ENCODE data around the gene QKI. TPM values are rescaled to one million over a fixed set of nuclear protein-coding genes. Genes with fewer than 3 reads are reported as not detected.

QKI gene
- total and polyA plus RNA-seq, 10 of the 15 experiments (the other 5 are each of a cell fraction or from before 2014, with no cell fraction given): 4.7 to 72.5 (median 38.9) TPM

DNA sequence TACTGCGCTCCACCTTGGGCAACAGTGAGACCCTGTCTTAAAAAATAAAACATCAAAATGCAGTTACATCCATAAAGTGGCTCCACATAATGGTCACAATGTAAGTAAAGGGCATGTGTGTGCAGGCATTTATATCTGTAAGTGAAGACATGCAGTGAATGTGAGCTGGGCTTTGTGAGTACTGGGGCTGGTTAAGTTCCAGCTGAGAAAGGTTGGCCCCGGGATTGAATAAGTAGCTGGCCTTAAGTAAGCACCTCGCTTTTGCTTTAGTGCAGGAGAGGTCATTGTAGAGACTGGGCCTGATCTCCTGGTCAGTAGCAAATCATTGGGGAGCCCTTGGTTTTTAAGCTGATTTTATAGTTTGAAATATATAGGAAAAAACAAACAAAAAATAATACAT is 8.0 kb downstream of the QKI start:
- RAD21 ChIA-PET (ENCODE audit: unreplicated experiment): no interaction called here

More for the DNA sequence above, 8.0 kb downstream of the QKI start:
- H3K4me1 ChIP-seq (ENCODE audit: control insufficient read depth, insufficient read depth, low read length): peaks cover 3% of the 10 kb centered on the region; the same call in 1 of the 2 replicates
- DNase-seq (ENCODE audit: low read depth, low spot score) (no peak), FAIRE-seq (no peak), ATAC-seq (no peak)
- no TSS peak for BruUV-seq (replicated peaks)
- H3K27me3 ChIP-seq (replicated peaks in 1 of 2; ENCODE audit: control insufficient read depth in 2 of 2, insufficient read depth in 2 of 2, low read length in 1 of 2): no peaks in the 10 kb centered on the region
- H3K4me2 ChIP-seq (ENCODE audit: control insufficient read depth, insufficient read depth): no peak overlapping the region
- H3K27ac ChIP-seq (ENCODE audit: control insufficient read depth, insufficient read depth): no peak overlapping the region
- H4K20me1 ChIP-seq (ENCODE audit: control insufficient read depth, insufficient read depth): peaks cover 2% of the 10 kb centered on the region; the same call in 1 of the 2 replicates
- 98% methylated on average over 3 of the region's 3 CpGs for WGBS (ENCODE audit: insufficient coverage, insufficient replicate concordance, low lambda C conversion rate, missing lambda C conversion rate)
- TF ChIP-seq RB1 (IDR thresholded peaks at IDR 0.05; ENCODE audit: borderline replicate concordance) (no peak), KDM1A (IDR thresholded peaks at IDR 0.05; ENCODE audit: borderline replicate concordance) (no peak), FOS (IDR thresholded peaks at IDR 0.05; ENCODE audit: borderline replicate concordance, extremely low read depth, insufficient read length) (no peak), SUPT20H (IDR thresholded peaks at IDR 0.05; ENCODE audit: borderline replicate concordance, control insufficient read depth, low read depth, low read length) (no peak), NFIC (IDR thresholded peaks at IDR 0.05; ENCODE audit: low read depth, low read length) (no peak), BCL11A (IDR thresholded peaks at IDR 0.05; ENCODE audit: low read depth, low read length) (no peak), YBX1 (IDR thresholded peaks at IDR 0.05) (no peak), SIX5 (IDR thresholded peaks at IDR 0.05; ENCODE audit: low read depth, low read length, severe bottlenecking) (no peak), NR2C2 (IDR thresholded peaks at IDR 0.05; ENCODE audit: borderline replicate concordance, control insufficient read depth, insufficient read length, low read depth) (no peak), RBBP5 (conservative IDR thresholded peaks at IDR 0.05) (no peak), WRNIP1 (IDR thresholded peaks at IDR 0.05; ENCODE audit: borderline replicate concordance, low read depth, low read length) (no peak), MXI1 (IDR thresholded peaks at IDR 0.05; ENCODE audit: low read depth, low read length) (no peak), DPF2 (IDR thresholded peaks at IDR 0.05) (no peak), ZSCAN29 (IDR thresholded peaks at IDR 0.05) (no peak)
- TF ChIP-seq, protein P1, sequence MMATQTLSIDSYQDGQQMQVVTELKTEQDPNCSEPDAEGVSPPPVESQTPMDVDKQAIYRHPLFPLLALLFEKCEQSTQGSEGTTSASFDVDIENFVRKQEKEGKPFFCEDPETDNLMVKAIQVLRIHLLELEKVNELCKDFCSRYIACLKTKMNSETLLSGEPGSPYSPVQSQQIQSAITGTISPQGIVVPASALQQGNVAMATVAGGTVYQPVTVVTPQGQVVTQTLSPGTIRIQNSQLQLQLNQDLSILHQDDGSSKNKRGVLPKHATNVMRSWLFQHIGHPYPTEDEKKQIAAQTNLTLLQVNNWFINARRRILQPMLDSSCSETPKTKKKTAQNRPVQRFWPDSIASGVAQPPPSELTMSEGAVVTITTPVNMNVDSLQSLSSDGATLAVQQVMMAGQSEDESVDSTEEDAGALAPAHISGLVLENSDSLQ (IDR thresholded peaks at IDR 0.05): no peak
- TF ChIP-seq, protein P2, sequence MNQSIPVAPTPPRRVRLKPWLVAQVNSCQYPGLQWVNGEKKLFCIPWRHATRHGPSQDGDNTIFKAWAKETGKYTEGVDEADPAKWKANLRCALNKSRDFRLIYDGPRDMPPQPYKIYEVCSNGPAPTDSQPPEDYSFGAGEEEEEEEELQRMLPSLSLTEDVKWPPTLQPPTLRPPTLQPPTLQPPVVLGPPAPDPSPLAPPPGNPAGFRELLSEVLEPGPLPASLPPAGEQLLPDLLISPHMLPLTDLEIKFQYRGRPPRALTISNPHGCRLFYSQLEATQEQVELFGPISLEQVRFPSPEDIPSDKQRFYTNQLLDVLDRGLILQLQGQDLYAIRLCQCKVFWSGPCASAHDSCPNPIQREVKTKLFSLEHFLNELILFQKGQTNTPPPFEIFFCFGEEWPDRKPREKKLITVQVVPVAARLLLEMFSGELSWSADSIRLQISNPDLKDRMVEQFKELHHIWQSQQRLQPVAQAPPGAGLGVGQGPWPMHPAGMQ (IDR thresholded peaks at IDR 0.05; ENCODE audit: borderline replicate concordance): no peak
- TF ChIP-seq, protein P3, sequence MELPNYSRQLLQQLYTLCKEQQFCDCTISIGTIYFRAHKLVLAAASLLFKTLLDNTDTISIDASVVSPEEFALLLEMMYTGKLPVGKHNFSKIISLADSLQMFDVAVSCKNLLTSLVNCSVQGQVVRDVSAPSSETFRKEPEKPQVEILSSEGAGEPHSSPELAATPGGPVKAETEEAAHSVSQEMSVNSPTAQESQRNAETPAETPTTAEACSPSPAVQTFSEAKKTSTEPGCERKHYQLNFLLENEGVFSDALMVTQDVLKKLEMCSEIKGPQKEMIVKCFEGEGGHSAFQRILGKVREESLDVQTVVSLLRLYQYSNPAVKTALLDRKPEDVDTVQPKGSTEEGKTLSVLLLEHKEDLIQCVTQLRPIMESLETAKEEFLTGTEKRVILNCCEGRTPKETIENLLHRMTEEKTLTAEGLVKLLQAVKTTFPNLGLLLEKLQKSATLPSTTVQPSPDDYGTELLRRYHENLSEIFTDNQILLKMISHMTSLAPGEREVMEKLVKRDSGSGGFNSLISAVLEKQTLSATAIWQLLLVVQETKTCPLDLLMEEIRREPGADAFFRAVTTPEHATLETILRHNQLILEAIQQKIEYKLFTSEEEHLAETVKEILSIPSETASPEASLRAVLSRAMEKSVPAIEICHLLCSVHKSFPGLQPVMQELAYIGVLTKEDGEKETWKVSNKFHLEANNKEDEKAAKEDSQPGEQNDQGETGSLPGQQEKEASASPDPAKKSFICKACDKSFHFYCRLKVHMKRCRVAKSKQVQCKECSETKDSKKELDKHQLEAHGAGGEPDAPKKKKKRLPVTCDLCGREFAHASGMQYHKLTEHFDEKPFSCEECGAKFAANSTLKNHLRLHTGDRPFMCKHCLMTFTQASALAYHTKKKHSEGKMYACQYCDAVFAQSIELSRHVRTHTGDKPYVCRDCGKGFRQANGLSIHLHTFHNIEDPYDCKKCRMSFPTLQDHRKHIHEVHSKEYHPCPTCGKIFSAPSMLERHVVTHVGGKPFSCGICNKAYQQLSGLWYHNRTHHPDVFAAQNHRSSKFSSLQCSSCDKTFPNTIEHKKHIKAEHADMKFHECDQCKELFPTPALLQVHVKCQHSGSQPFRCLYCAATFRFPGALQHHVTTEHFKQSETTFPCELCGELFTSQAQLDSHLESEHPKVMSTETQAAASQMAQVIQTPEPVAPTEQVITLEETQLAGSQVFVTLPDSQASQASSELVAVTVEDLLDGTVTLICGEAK (IDR thresholded peaks at IDR 0.05; ENCODE audit: borderline replicate concordance): no peak
- in situ Hi-C loops (cut with MboI) (loop anchor here (5.0 kb wide), 1 partner anchor 535 kb away; no protein-coding TSS in a partner anchor), intact Hi-C loops (cut with micrococcal nuclease; ENCODE audit: unreplicated experiment) (no loop called here)
- no peak overlapping the region for H2AFZ ChIP-seq (ENCODE audit: control insufficient read depth, low read depth, low read length)
- SMC1A ChIA-PET (ENCODE audit: uncharacterized antibody, unreplicated experiment): interaction anchor here (0.8 to 1.6 kb wide), 2 partner anchors 11 to 12 kb away, joined by 3 to 10 read pairs; no protein-coding TSS in a partner anchor
- CTCF ChIA-PET: interaction anchor here (1.5 kb wide), 1 partner anchor 28 kb away, joined by 3 read pairs; no protein-coding TSS in a partner anchor
- H3K79me2 ChIP-seq (ENCODE audit: control insufficient read depth, insufficient read depth, low read length): peaks cover 96% of the 10 kb centered on the region
- POLR2A ChIA-PET: interaction anchor here (0.8 to 1.3 kb wide), 2 partner anchors 18 to 131 kb away, joined by 3 to 4 read pairs; no protein-coding TSS in a partner anchor
- no peak overlapping the region for H3K9ac ChIP-seq (ENCODE audit: control insufficient read depth, insufficient read depth, low read length)
- H3K36me3 ChIP-seq (ENCODE audit: control insufficient read depth in 2 of 2, insufficient read depth in 2 of 2, low read length in 1 of 2): no peaks in the 10 kb centered on the region
- no peak overlapping the region for H3K4me3 ChIP-seq
- no peaks in the 10 kb centered on the region for H3K9me3 ChIP-seq (replicated peaks; ENCODE audit: control insufficient read depth, insufficient read depth, low read length)
